ENCODE results near the gene KLHL40. TPM values are rescaled to one million over a fixed set of nuclear protein-coding genes. Genes with fewer than 3 reads are reported as not detected.

The KLHL40 gene
- total and polyA plus RNA-seq, 9 of the 15 experiments (the other 6 are each of a cell fraction or from before 2014, with no cell fraction given) = not detected

GRCh38 chr3:42654331-42655201 is 30.8 kb upstream of the KLHL40 start (continued):
- TF ChIP-seq USF2 (CRISPR knock-in tag; IDR thresholded peaks at IDR 0.05) = peak; percentile 71
- TF ChIP-seq, protein P1, sequence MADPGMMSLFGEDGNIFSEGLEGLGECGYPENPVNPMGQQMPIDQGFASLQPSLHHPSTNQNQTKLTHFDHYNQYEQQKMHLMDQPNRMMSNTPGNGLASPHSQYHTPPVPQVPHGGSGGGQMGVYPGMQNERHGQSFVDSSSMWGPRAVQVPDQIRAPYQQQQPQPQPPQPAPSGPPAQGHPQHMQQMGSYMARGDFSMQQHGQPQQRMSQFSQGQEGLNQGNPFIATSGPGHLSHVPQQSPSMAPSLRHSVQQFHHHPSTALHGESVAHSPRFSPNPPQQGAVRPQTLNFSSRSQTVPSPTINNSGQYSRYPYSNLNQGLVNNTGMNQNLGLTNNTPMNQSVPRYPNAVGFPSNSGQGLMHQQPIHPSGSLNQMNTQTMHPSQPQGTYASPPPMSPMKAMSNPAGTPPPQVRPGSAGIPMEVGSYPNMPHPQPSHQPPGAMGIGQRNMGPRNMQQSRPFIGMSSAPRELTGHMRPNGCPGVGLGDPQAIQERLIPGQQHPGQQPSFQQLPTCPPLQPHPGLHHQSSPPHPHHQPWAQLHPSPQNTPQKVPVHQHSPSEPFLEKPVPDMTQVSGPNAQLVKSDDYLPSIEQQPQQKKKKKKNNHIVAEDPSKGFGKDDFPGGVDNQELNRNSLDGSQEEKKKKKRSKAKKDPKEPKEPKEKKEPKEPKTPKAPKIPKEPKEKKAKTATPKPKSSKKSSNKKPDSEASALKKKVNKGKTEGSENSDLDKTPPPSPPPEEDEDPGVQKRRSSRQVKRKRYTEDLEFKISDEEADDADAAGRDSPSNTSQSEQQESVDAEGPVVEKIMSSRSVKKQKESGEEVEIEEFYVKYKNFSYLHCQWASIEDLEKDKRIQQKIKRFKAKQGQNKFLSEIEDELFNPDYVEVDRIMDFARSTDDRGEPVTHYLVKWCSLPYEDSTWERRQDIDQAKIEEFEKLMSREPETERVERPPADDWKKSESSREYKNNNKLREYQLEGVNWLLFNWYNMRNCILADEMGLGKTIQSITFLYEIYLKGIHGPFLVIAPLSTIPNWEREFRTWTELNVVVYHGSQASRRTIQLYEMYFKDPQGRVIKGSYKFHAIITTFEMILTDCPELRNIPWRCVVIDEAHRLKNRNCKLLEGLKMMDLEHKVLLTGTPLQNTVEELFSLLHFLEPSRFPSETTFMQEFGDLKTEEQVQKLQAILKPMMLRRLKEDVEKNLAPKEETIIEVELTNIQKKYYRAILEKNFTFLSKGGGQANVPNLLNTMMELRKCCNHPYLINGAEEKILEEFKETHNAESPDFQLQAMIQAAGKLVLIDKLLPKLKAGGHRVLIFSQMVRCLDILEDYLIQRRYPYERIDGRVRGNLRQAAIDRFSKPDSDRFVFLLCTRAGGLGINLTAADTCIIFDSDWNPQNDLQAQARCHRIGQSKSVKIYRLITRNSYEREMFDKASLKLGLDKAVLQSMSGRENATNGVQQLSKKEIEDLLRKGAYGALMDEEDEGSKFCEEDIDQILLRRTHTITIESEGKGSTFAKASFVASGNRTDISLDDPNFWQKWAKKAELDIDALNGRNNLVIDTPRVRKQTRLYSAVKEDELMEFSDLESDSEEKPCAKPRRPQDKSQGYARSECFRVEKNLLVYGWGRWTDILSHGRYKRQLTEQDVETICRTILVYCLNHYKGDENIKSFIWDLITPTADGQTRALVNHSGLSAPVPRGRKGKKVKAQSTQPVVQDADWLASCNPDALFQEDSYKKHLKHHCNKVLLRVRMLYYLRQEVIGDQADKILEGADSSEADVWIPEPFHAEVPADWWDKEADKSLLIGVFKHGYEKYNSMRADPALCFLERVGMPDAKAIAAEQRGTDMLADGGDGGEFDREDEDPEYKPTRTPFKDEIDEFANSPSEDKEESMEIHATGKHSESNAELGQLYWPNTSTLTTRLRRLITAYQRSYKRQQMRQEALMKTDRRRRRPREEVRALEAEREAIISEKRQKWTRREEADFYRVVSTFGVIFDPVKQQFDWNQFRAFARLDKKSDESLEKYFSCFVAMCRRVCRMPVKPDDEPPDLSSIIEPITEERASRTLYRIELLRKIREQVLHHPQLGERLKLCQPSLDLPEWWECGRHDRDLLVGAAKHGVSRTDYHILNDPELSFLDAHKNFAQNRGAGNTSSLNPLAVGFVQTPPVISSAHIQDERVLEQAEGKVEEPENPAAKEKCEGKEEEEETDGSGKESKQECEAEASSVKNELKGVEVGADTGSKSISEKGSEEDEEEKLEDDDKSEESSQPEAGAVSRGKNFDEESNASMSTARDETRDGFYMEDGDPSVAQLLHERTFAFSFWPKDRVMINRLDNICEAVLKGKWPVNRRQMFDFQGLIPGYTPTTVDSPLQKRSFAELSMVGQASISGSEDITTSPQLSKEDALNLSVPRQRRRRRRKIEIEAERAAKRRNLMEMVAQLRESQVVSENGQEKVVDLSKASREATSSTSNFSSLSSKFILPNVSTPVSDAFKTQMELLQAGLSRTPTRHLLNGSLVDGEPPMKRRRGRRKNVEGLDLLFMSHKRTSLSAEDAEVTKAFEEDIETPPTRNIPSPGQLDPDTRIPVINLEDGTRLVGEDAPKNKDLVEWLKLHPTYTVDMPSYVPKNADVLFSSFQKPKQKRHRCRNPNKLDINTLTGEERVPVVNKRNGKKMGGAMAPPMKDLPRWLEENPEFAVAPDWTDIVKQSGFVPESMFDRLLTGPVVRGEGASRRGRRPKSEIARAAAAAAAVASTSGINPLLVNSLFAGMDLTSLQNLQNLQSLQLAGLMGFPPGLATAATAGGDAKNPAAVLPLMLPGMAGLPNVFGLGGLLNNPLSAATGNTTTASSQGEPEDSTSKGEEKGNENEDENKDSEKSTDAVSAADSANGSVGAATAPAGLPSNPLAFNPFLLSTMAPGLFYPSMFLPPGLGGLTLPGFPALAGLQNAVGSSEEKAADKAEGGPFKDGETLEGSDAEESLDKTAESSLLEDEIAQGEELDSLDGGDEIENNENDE (IDR thresholded peaks at IDR 0.05; ENCODE audit: low read depth, low read length) = no peak
- no peak for TF ChIP-seq NFE2 (IDR thresholded peaks at IDR 0.05; ENCODE audit: low read depth)
- no peak for TF ChIP-seq IRF2 (CRISPR knock-in tag; IDR thresholded peaks at IDR 0.05)
- TF ChIP-seq EWSR1 (IDR thresholded peaks at IDR 0.05; ENCODE audit: borderline replicate concordance, low read depth, partially characterized antibody) = no peak
- no peak for TF ChIP-seq ZNF444 (CRISPR knock-in tag; IDR thresholded peaks at IDR 0.05)
- no peak for TF ChIP-seq MTF1 (CRISPR knock-in tag; IDR thresholded peaks at IDR 0.05; ENCODE audit: borderline replicate concordance)
- TF ChIP-seq MBD1 (CRISPR knock-in tag; IDR thresholded peaks at IDR 0.05) = no peak
- TF ChIP-seq FUS (optimal IDR thresholded peaks at IDR 0.05; ENCODE audit: low read depth, low read length) = no peak
- no peak for TF ChIP-seq ZNF134 (CRISPR knock-in tag; conservative IDR thresholded peaks at IDR 0.05)
- peak; percentile 21 for TF ChIP-seq RBBP5 (IDR thresholded peaks at IDR 0.05; ENCODE audit: borderline replicate concordance, insufficient read depth, low read length, poor library complexity, severe bottlenecking)
